Stomach (tissue), 4 donors: ENCODE measurements around the gene MZT2A.

Experiments used
- EP300 ChIP-seq: sonication (generic); formaldehyde crosslinking; IDR thresholded peaks from one replicate; pipeline ENCODE4 v1.6.1; 2017; ENCODE audit warnings: antibody characterized with exemption
- POLR2A ChIP-seq, 4 donors: fragments of 450-650 bp; IDR thresholded peaks; one replicate each; pipeline ENCODE4 v1.6.1; 2016; ENCODE audit warnings: antibody characterized with exemption in 4 of 4, control low read depth in 2 of 4, mild to moderate bottlenecking in 1 of 4, moderate library complexity in 1 of 4
- POLR2AphosphoS5 ChIP-seq, 3 donors: sonication (generic); formaldehyde crosslinking; IDR thresholded peaks; one replicate each; pipeline ENCODE4 v1.6.1; 2016; ENCODE audit warnings: antibody characterized with exemption in 3 of 3
- TF ChIP-seq, protein P1 (sequence below), 7 experiments: fragments of 450-650 bp in 4 of 7; fragments of 200-600 bp in 3 of 7; sonication (generic) in 3 of 7; IDR thresholded peaks; one replicate each; pipeline ENCODE4 v1.5.1; 2016 to 2019; ENCODE audit warnings: antibody characterized with exemption in 7 of 7, control low read depth in 2 of 7, mild to moderate bottlenecking in 1 of 7

DNA sequence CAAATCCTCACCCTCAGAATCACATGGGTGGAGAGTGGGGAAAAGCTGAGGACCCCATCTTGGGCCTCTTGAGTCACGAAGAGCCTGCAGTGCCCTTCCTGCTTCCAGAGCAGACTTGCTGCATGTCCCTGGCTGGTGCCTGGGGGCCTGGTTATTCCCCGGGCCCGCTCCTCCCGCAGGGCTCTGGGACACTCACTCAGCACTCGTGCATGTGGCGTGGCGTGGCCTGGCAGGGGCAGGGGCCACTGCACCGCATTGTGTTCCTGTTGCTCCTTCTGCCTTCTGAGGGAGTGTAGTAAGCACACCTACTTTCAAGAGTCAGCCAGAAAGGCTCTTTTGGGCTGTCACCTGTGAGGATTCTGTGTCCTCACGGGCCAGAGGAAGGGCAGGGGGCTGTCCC is 17.4 kb upstream of the MZT2A start:
- no peak for TF ChIP-seq EP300
- no peak for TF ChIP-seq POLR2A (IDR thresholded peaks at IDR 0.05)
- TF ChIP-seq, protein P1, sequence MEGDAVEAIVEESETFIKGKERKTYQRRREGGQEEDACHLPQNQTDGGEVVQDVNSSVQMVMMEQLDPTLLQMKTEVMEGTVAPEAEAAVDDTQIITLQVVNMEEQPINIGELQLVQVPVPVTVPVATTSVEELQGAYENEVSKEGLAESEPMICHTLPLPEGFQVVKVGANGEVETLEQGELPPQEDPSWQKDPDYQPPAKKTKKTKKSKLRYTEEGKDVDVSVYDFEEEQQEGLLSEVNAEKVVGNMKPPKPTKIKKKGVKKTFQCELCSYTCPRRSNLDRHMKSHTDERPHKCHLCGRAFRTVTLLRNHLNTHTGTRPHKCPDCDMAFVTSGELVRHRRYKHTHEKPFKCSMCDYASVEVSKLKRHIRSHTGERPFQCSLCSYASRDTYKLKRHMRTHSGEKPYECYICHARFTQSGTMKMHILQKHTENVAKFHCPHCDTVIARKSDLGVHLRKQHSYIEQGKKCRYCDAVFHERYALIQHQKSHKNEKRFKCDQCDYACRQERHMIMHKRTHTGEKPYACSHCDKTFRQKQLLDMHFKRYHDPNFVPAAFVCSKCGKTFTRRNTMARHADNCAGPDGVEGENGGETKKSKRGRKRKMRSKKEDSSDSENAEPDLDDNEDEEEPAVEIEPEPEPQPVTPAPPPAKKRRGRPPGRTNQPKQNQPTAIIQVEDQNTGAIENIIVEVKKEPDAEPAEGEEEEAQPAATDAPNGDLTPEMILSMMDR (IDR thresholded peaks at IDR 0.05): no peak
- no peak for TF ChIP-seq POLR2AphosphoS5 (IDR thresholded peaks at IDR 0.05)
